HepG2 (cell line): Measurements from ENCODE around the gene SLC38A3. TPM values are rescaled to one million over a fixed set of nuclear protein-coding genes. Genes with fewer than 3 reads are reported as not detected.

Source experiments
- ATF7 ChIP-seq, 2 experiments: fragments of 450-650 bp in 1 of 2; sonication (generic) in 1 of 2; formaldehyde crosslinking in 1 of 2; IDR thresholded peaks; 2 replicates each; pipeline versions ENCODE4 v1.4.0 to v1.6.1; 2016 to 2020; ENCODE audit warnings: antibody characterized with exemption in 1 of 2, mild to moderate bottlenecking in 1 of 2, missing genetic modification reagents in 1 of 2
- BRD4 ChIP-seq: sonication (generic); formaldehyde crosslinking; IDR thresholded peaks from 2 replicates; pipeline ENCODE4 v1.4.0; 2020; ENCODE audit warnings: missing genetic modification reagents
- CBX1 ChIP-seq: IDR thresholded peaks from one replicate; pipeline ENCODE4 v1.6.1; 2016; ENCODE audit warnings: antibody characterized with exemption, low read depth
- CHCHD3 ChIP-seq: sonication (generic); formaldehyde crosslinking; IDR thresholded peaks from 2 replicates; pipeline ENCODE4 v1.8.0; 2022; ENCODE audit warnings: mild to moderate bottlenecking, missing genetic modification reagents, moderate library complexity
- ISL2 ChIP-seq: sonication (generic); formaldehyde crosslinking; IDR thresholded peaks from 2 replicates; pipeline ENCODE4 v1.5.0; 2020; ENCODE audit warnings: missing genetic modification reagents
- MED1 ChIP-seq: sonication (generic); formaldehyde crosslinking; IDR thresholded peaks from 2 replicates; pipeline ENCODE4 v1.4.0; 2020; ENCODE audit warnings: missing genetic modification reagents
- MEF2D ChIP-seq: sonication (generic); formaldehyde crosslinking; IDR thresholded peaks from 2 replicates; pipeline ENCODE4 v1.5.1; 2020; ENCODE audit warnings: mild to moderate bottlenecking, missing genetic modification reagents
- RBFOX2 ChIP-seq: fragments of 200-400 bp; formaldehyde crosslinking; IDR thresholded peaks from 2 replicates; pipeline ENCODE4 v1.6.1; 2017; ENCODE audit warnings: low read depth, mild to moderate bottlenecking, low read length
- RNF2 ChIP-seq: fragments of 450-650 bp; conservative IDR thresholded peaks from 2 replicates; pipeline ENCODE4 v1.6.1; 2016; ENCODE audit warnings: low read depth
- SALL2 ChIP-seq: sonication (generic); formaldehyde crosslinking; IDR thresholded peaks from 2 replicates; pipeline ENCODE4 v1.8.1; 2023; ENCODE audit warnings: mild to moderate bottlenecking, missing genetic modification reagents, inconsistent platforms
- STAG1 ChIP-seq: sonication (generic); formaldehyde crosslinking; IDR thresholded peaks from 2 replicates; pipeline ENCODE4 v1.4.0; 2020; ENCODE audit warnings: missing genetic modification reagents
- XBP1 ChIP-seq: sonication (generic); formaldehyde crosslinking; IDR thresholded peaks from 2 replicates; pipeline ENCODE4 v1.5.0; 2020; ENCODE audit warnings: missing genetic modification reagents
- ZNF44 ChIP-seq: sonication (generic); formaldehyde crosslinking; IDR thresholded peaks from 2 replicates; pipeline ENCODE4 v1.5.1; 2020; ENCODE audit warnings: mild to moderate bottlenecking, missing genetic modification reagents
- ZNF724P ChIP-seq: sonication (generic); formaldehyde crosslinking; IDR thresholded peaks from 2 replicates; pipeline ENCODE4 v1.8.0; 2022; ENCODE audit warnings: missing genetic modification reagents, borderline replicate concordance
- ZNF891 ChIP-seq: sonication (generic); formaldehyde crosslinking; IDR thresholded peaks from 2 replicates; pipeline ENCODE4 v1.5.0; 2020; ENCODE audit warnings: mild to moderate bottlenecking, missing genetic modification reagents
- polyA plus RNA-seq, 8 experiments: library from polyadenylated mRNA; depleted of rRNA in 3 of 8; stranded (reverse) in 7 of 8; unstranded in 1 of 8; fragments of >200 nt; fragmentation: Illumina TruSeq in 4 of 8; extraction: Trizol in 4 of 8; gene quantifications; 2 replicates each; pipeline versions ENCODE4 v1.2.1 to v1.2.3, GENCODE V29; 2011 to 2016; ENCODE audit warnings: low read depth in 4 of 8, missing spikeins in 1 of 8, mixed read lengths in 1 of 8; ENCODE audit not compliant: insufficient read depth in 1 of 8
- total RNA-seq, 5 experiments: library from RNA; depleted of rRNA; stranded (reverse); fragments of >200 nt; fragmentation: Illumina TruSeq; extraction: Trizol; gene quantifications; 2 replicates each; pipeline ENCODE4 v1.2.3, GENCODE V29; 2016; ENCODE audit warnings: low read depth in 1 of 5
- TF ChIP-seq, protein P1 (sequence below): sonication (generic); formaldehyde crosslinking; IDR thresholded peaks from 2 replicates; pipeline ENCODE4 v1.4.0; 2020; ENCODE audit warnings: mild to moderate bottlenecking, missing genetic modification reagents, borderline replicate concordance
- TF ChIP-seq, protein P2 (sequence below): sonication (generic); formaldehyde crosslinking; IDR thresholded peaks from 2 replicates; pipeline ENCODE4 v1.8.1; 2023; ENCODE audit warnings: mild to moderate bottlenecking, missing genetic modification reagents, borderline replicate concordance
- TF ChIP-seq, protein P3 (sequence below): sonication (generic); formaldehyde crosslinking; IDR thresholded peaks from 2 replicates; pipeline ENCODE4 v1.4.0; 2020; ENCODE audit warnings: missing genetic modification reagents
- TF ChIP-seq, protein P4 (sequence below): sonication (generic); formaldehyde crosslinking; IDR thresholded peaks from 2 replicates; pipeline ENCODE4 v1.5.0; 2020; ENCODE audit warnings: mild to moderate bottlenecking, missing genetic modification reagents, moderate library complexity
- TF ChIP-seq, protein P5 (sequence below), 2 experiments: fragments of 450-650 bp in 1 of 2; sonication (generic) in 1 of 2; formaldehyde crosslinking; IDR thresholded peaks; 2 replicates each; pipeline versions ENCODE4 v1.5.0 to v1.8.0; 2020 to 2022; ENCODE audit warnings: mild to moderate bottlenecking in 1 of 2, missing genetic modification reagents in 1 of 2

The SLC38A3 gene
- total and polyA plus RNA-seq, 2 of the 13 experiments (the other 11 are each of a cell fraction or from before 2014, with no cell fraction given), result 29.8 to 164 TPM

DNA sequence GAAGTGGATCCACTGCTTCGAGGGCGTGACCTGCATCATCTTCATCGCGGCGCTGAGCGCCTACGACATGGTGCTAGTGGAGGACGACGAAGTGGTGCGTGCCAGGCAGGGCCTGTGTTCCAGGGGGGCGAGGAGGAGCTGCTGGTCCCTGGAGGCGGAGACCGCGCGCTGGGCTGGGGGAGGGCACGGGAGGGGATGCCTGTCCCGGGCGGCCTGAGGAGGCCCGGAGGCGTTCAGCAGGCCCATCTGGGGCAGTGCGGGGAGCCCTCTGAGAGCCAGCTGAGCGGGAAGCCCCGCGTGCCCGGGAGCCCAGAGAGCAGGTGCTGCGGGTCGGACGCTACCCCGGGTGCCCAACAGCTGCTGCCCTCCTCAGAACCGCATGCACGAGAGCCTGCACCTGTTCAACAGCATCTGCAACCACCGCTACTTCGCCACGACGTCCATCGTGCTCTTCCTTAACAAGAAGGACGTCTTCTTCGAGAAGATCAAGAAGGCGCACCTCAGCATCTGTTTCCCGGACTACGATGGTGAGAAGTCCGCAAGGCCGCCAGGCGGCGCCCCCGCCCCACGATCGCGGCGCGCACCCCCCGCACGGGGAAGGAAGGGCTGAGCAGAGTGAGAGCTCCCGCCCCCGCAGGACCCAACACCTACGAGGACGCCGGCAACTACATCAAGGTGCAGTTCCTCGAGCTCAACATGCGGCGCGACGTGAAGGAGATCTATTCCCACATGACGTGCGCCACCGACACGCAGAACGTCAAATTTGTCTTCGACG is 10.8 kb upstream of the SLC38A3 start (continued):
- TF ChIP-seq, protein P1, sequence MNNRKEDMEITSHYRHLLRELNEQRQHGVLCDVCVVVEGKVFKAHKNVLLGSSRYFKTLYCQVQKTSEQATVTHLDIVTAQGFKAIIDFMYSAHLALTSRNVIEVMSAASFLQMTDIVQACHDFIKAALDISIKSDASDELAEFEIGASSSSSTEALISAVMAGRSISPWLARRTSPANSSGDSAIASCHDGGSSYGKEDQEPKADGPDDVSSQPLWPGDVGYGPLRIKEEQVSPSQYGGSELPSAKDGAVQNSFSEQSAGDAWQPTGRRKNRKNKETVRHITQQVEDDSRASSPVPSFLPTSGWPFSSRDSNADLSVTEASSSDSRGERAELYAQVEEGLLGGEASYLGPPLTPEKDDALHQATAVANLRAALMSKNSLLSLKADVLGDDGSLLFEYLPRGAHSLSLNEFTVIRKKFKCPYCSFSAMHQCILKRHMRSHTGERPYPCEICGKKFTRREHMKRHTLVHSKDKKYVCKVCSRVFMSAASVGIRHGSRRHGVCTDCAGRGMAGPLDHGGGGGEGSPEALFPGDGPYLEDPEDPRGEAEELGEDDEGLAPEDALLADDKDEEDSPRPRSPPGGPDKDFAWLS (CRISPR knock-in tag), result 0 out of 2 replicates have a peak, but pooled peaks have one; percentile 79
- TF ChIP-seq MEF2D (peak; percentile 30; the same call in 1 of the 2 replicates), ATF7 (IDR thresholded peaks at IDR 0.05) (no peak), ATF7 (CRISPR knock-in tag; IDR thresholded peaks at IDR 0.05) (peak; percentile 26; the same call in 1 of the 2 replicates), MED1 (CRISPR knock-in tag) (peak; percentile 59), ZNF44 (no peak), ZNF724P (0 out of 2 replicates have a peak, but pooled peaks have one; percentile 64), ZNF891 (0 out of 2 replicates have a peak, but pooled peaks have one; percentile 21), STAG1 (peak; percentile 99), BRD4 (CRISPR knock-in tag) (0 out of 2 replicates have a peak, but pooled peaks have one; percentile 45), XBP1 (CRISPR knock-in tag) (no peak), ISL2 (CRISPR knock-in tag) (peak; percentile 66), CBX1 (peak; percentile 64), SALL2 (CRISPR knock-in tag) (peak; percentile 53; the same call in 1 of the 2 replicates), RBFOX2 (peak; percentile 56; the same call in 1 of the 2 replicates), CHCHD3 (CRISPR knock-in tag) (0 out of 2 replicates have a peak, but pooled peaks have one; percentile 54), RNF2 (peak; percentile 38; the same call in 1 of the 2 replicates)
- TF ChIP-seq, protein P2, sequence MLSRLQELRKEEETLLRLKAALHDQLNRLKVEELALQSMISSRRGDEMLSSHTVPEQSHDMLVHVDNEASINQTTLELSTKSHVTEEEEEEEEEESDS (CRISPR knock-in tag), result no peak
- TF ChIP-seq, protein P3, sequence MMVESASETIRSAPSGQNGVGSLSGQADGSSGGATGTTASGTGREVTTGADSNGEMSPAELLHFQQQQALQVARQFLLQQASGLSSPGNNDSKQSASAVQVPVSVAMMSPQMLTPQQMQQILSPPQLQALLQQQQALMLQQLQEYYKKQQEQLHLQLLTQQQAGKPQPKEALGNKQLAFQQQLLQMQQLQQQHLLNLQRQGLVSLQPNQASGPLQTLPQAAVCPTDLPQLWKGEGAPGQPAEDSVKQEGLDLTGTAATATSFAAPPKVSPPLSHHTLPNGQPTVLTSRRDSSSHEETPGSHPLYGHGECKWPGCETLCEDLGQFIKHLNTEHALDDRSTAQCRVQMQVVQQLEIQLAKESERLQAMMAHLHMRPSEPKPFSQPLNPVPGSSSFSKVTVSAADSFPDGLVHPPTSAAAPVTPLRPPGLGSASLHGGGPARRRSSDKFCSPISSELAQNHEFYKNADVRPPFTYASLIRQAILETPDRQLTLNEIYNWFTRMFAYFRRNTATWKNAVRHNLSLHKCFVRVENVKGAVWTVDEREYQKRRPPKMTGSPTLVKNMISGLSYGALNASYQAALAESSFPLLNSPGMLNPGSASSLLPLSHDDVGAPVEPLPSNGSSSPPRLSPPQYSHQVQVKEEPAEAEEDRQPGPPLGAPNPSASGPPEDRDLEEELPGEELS (CRISPR knock-in tag), result 0 out of 2 replicates have a peak, but pooled peaks have one; percentile 45
- TF ChIP-seq, protein P4, sequence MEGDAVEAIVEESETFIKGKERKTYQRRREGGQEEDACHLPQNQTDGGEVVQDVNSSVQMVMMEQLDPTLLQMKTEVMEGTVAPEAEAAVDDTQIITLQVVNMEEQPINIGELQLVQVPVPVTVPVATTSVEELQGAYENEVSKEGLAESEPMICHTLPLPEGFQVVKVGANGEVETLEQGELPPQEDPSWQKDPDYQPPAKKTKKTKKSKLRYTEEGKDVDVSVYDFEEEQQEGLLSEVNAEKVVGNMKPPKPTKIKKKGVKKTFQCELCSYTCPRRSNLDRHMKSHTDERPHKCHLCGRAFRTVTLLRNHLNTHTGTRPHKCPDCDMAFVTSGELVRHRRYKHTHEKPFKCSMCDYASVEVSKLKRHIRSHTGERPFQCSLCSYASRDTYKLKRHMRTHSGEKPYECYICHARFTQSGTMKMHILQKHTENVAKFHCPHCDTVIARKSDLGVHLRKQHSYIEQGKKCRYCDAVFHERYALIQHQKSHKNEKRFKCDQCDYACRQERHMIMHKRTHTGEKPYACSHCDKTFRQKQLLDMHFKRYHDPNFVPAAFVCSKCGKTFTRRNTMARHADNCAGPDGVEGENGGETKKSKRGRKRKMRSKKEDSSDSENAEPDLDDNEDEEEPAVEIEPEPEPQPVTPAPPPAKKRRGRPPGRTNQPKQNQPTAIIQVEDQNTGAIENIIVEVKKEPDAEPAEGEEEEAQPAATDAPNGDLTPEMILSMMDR, result peak; percentile 100
- TF ChIP-seq, protein P5, sequence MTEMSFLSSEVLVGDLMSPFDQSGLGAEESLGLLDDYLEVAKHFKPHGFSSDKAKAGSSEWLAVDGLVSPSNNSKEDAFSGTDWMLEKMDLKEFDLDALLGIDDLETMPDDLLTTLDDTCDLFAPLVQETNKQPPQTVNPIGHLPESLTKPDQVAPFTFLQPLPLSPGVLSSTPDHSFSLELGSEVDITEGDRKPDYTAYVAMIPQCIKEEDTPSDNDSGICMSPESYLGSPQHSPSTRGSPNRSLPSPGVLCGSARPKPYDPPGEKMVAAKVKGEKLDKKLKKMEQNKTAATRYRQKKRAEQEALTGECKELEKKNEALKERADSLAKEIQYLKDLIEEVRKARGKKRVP (CRISPR knock-in tag; IDR thresholded peaks at IDR 0.05), result peak in 1 of 2 experiments; percentile 35; a peak in 1 of 4 replicates
